ENCODE measurements around the gene MDFI.

GRCh38 chr6:41668968-41669367 lies 30.7 kb downstream of the MDFI start:
- TF ChIP-seq ZNF274 (IDR thresholded peaks at IDR 0.05; ENCODE audit: low read depth, low read length) (no peak), YY1 (IDR thresholded peaks at IDR 0.05; ENCODE audit: insufficient read depth, insufficient read length) (no peak)

Measured in NT2/D1 (cell line).